Measurements from ENCODE around the gene RBMS1.
"Not testable (repeated sequence)": the region's sequence is repeated elsewhere in the genome, so short reads cannot be mapped to it uniquely, and the experiment has no call there.

Gene RBMS1

DNA sequence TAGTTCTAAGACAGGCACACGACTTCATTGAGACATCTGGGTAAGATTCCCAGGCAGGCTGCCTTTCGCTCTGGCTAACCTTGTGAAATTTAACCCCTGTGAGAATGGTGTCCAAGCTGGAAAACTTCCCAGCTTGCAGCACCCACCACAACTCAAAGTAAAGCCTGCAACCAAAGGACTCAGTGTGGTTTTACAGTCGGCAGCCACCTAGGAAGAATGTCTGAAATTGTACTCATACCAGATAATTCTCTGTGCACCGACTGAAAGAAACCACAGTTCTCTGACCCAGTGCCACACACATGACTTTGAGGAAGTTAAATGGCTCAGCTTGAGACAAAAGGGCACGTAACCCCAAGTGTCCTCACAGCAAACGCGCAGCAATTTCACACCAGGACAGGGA is 125.7 kb downstream of the RBMS1 start:
- WGBS, 2 donors (ENCODE audit: extremely low coverage in 2 of 2, insufficient read length in 2 of 2, insufficient replicate concordance in 1 of 2), result no CpG with 5 or more reads among the region's 7 CpGs
- Histone ChIP-seq H3K27ac (replicated peaks; ENCODE audit: low read length) (no peak overlapping the region), H3K4ac (ENCODE audit: low read length) (no peak overlapping the region), H3K4me2 (ENCODE audit: insufficient read depth, low read length, poor library complexity, severe bottlenecking) (no peak overlapping the region), H2BK12ac (ENCODE audit: low read length) (no peak overlapping the region), H3K18ac (ENCODE audit: low read length) (no peak overlapping the region), H3K4me1 (ENCODE audit: control insufficient read depth in 2 of 2, insufficient read depth in 1 of 2, low read depth in 1 of 2, low read length in 2 of 2) (peaks cover 10 to 21% of the 10 kb centered on the region in 2 donors), H3K27me3 (ENCODE audit: control insufficient read depth in 3 of 3, insufficient read depth in 3 of 3, low read depth in 1 of 3, low read length in 3 of 3) (no peaks in the 10 kb centered on the region), H2AFZ (ENCODE audit: low read length) (no peak overlapping the region), H2BK15ac (ENCODE audit: low read length) (no peak overlapping the region), H4K91ac (ENCODE audit: low read depth, low read length, poor library complexity) (no peak overlapping the region), H3K9ac (ENCODE audit: low read depth, low read length, poor library complexity) (no peak overlapping the region), H3K79me1 (ENCODE audit: low read depth, low read length) (peaks cover 2% of the 10 kb centered on the region), H2AK5ac (ENCODE audit: low read depth, low read length) (no peak overlapping the region), H3K9me3 (replicated peaks in 1 of 2; ENCODE audit: control insufficient read depth in 2 of 2, insufficient read depth in 1 of 2, low read depth in 1 of 2, low read length in 2 of 2) (no peaks in the 10 kb centered on the region), H2BK120ac (ENCODE audit: low read depth, low read length) (no peak overlapping the region), H3K4me3 (ENCODE audit: low read length in 2 of 2) (no peak overlapping the region), H3K14ac (ENCODE audit: low read length) (no peak overlapping the region), H2BK5ac (ENCODE audit: low read length) (no peak overlapping the region), H4K8ac (ENCODE audit: low read depth, low read length) (no peak overlapping the region), H3K36me3 (replicated peaks in 1 of 2; ENCODE audit: control insufficient read depth in 2 of 2, insufficient read depth in 2 of 2, low read length in 2 of 2) (peaks cover 2 to 28% of the 10 kb centered on the region in 2 donors), H3K23ac (ENCODE audit: low read depth, low read length, poor library complexity) (no peak overlapping the region)
- DNase-seq (ENCODE audit: low spot score), result no peak

DNA sequence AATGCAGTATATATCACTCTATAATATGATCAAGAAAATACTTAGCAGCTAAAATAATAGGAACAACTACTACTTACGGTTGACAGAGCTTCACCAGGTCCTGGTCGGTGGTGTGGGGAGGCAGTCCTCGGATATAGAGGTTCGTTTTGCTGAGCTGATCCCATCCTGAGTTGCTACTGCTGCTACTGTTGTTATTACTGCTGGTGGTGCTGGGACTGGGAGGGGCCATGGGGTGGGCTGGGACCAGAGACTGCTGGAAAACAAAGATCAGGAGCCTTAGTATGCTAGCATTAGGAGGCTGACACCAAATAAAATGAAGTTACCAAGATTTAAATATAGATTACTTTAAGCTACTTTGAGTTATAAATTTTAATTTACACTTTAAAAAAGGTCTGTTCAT is 126.5 kb downstream of the RBMS1 start:
- Histone ChIP-seq H3K36me3 (replicated peaks in 1 of 2; ENCODE audit: control insufficient read depth in 2 of 2, insufficient read depth in 2 of 2, low read length in 2 of 2) (peaks cover 2 to 28% of the 10 kb centered on the region in 2 donors), H3K4me1 (ENCODE audit: control insufficient read depth in 2 of 2, insufficient read depth in 1 of 2, low read depth in 1 of 2, low read length in 2 of 2) (peaks cover 10 to 21% of the 10 kb centered on the region in 2 donors)
- not testable (repeated sequence) for H4K91ac ChIP-seq (ENCODE audit: low read depth, low read length, poor library complexity); H3K4me3 ChIP-seq (ENCODE audit: low read length in 2 of 2); H3K9me3 ChIP-seq (replicated peaks in 1 of 2; ENCODE audit: control insufficient read depth in 2 of 2, insufficient read depth in 1 of 2, low read depth in 1 of 2, low read length in 2 of 2); H3K18ac ChIP-seq (ENCODE audit: low read length); H3K4me2 ChIP-seq (ENCODE audit: insufficient read depth, low read length, poor library complexity, severe bottlenecking); H2AFZ ChIP-seq (ENCODE audit: low read length); H3K9ac ChIP-seq (ENCODE audit: low read depth, low read length, poor library complexity); H3K23ac ChIP-seq (ENCODE audit: low read depth, low read length, poor library complexity); H2BK15ac ChIP-seq (ENCODE audit: low read length); H4K8ac ChIP-seq (ENCODE audit: low read depth, low read length); H3K79me1 ChIP-seq (ENCODE audit: low read depth, low read length); H3K4ac ChIP-seq (ENCODE audit: low read length); H3K14ac ChIP-seq (ENCODE audit: low read length); DNase-seq (ENCODE audit: low spot score); H2BK120ac ChIP-seq (ENCODE audit: low read depth, low read length); H2AK5ac ChIP-seq (ENCODE audit: low read depth, low read length); H2BK5ac ChIP-seq (ENCODE audit: low read length); H2BK12ac ChIP-seq (ENCODE audit: low read length); H3K27me3 ChIP-seq (ENCODE audit: control insufficient read depth in 3 of 3, insufficient read depth in 3 of 3, low read depth in 1 of 3, low read length in 3 of 3); H3K27ac ChIP-seq (replicated peaks; ENCODE audit: low read length)
- WGBS, 2 donors (ENCODE audit: extremely low coverage in 2 of 2, insufficient read length in 2 of 2, insufficient replicate concordance in 1 of 2), result no CpG with 5 or more reads among the region's 4 CpGs

DNA sequence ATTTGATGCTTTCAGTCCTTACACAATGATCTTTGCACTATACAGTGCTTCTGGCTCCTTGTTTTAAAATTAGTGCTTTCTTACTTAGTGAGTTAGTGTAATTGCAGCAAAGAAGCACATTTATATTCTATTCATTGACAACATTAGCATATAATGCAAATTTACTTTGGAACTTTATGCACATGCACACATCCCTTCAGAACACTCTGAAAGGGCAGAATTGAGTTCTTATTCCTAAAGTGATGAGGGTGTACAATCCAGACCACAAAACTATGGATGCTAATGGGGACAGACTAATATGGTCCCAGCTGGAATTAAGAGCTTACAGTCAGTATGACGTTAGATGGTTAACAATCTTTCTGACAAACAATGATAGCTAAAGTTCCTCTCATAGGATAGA is 127.1 kb downstream of the RBMS1 start:
- Histone ChIP-seq H3K4ac (ENCODE audit: low read length) (no peak overlapping the region), H2BK12ac (ENCODE audit: low read length) (no peak overlapping the region), H3K9ac (ENCODE audit: low read depth, low read length, poor library complexity) (no peak overlapping the region), H3K27me3 (ENCODE audit: control insufficient read depth in 3 of 3, insufficient read depth in 3 of 3, low read depth in 1 of 3, low read length in 3 of 3) (no peaks in the 10 kb centered on the region), H2BK15ac (ENCODE audit: low read length) (no peak overlapping the region), H2BK5ac (ENCODE audit: low read length) (no peak overlapping the region), H3K23ac (ENCODE audit: low read depth, low read length, poor library complexity) (no peak overlapping the region), H3K18ac (ENCODE audit: low read length) (no peak overlapping the region), H2AFZ (ENCODE audit: low read length) (no peak overlapping the region), H3K9me3 (replicated peaks in 1 of 2; ENCODE audit: control insufficient read depth in 2 of 2, insufficient read depth in 1 of 2, low read depth in 1 of 2, low read length in 2 of 2) (no peaks in the 10 kb centered on the region), H3K4me3 (ENCODE audit: low read length in 2 of 2) (no peak overlapping the region), H3K14ac (ENCODE audit: low read length) (no peak overlapping the region), H3K4me1 (ENCODE audit: control insufficient read depth in 2 of 2, insufficient read depth in 1 of 2, low read depth in 1 of 2, low read length in 2 of 2) (peaks cover 10 to 19% of the 10 kb centered on the region in 2 donors), H3K27ac (replicated peaks; ENCODE audit: low read length) (no peak overlapping the region), H3K79me1 (ENCODE audit: low read depth, low read length) (peaks cover 2% of the 10 kb centered on the region), H4K8ac (ENCODE audit: low read depth, low read length) (no peak overlapping the region), H4K91ac (ENCODE audit: low read depth, low read length, poor library complexity) (no peak overlapping the region), H2AK5ac (ENCODE audit: low read depth, low read length) (no peak overlapping the region), H3K4me2 (ENCODE audit: insufficient read depth, low read length, poor library complexity, severe bottlenecking) (no peak overlapping the region), H2BK120ac (ENCODE audit: low read depth, low read length) (no peak overlapping the region), H3K36me3 (replicated peaks in 1 of 2; ENCODE audit: control insufficient read depth in 2 of 2, insufficient read depth in 2 of 2, low read length in 2 of 2) (peaks cover 2 to 28% of the 10 kb centered on the region in 2 donors)
- WGBS, 2 donors (ENCODE audit: extremely low coverage in 2 of 2, insufficient read length in 2 of 2, insufficient replicate concordance in 1 of 2), result no CpG with 5 or more reads among the region's 1 CpG
- no peak for DNase-seq (ENCODE audit: low spot score)

DNA sequence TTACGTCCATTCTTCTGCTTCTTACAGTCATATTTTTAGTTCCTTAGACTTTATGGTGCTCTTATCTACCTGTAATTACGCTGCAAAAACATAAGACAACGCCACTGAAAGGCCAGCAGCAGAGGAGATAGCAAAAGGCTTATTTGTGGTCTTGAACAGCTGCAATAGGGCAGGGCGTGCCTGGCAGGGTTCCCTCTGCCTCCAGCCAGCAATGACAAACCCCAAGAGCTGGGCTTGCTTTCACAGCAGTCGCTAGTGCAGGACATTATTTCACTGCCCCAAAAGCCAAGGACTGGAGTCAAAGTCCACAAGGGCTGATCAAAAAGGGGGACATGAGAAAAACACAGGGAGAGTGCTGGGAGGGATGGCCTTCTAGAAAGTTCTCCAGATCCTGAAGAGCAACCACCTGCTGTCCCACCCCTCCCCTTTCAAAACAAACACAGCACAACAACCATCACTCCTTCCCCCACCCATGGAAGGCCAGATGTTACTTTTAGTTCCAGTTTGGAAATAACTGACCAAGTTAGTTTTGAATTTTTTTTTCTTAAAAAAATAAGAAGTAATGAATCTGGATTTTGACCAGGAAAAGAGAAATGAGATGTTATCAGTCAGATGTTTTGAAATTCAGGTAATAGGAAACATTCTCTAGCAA is 127.8 kb downstream of the RBMS1 start:
- no peak overlapping the region for H3K4ac ChIP-seq (ENCODE audit: low read length)
- no CpG with 5 or more reads among the region's 5 CpGs for WGBS, 2 donors (ENCODE audit: extremely low coverage in 2 of 2, insufficient read length in 2 of 2, insufficient replicate concordance in 1 of 2)

More for the DNA sequence above, 127.8 kb downstream of the RBMS1 start:
- H3K23ac ChIP-seq (ENCODE audit: low read depth, low read length, poor library complexity), result no peak overlapping the region
- H3K9me3 ChIP-seq (replicated peaks in 1 of 2; ENCODE audit: control insufficient read depth in 2 of 2, insufficient read depth in 1 of 2, low read depth in 1 of 2, low read length in 2 of 2), result no peaks in the 10 kb centered on the region
- H3K9ac ChIP-seq (ENCODE audit: low read depth, low read length, poor library complexity), result no peak overlapping the region
- H2AK5ac ChIP-seq (ENCODE audit: low read depth, low read length), result no peak overlapping the region
- H3K18ac ChIP-seq (ENCODE audit: low read length), result no peak overlapping the region
- no peak overlapping the region for H2BK120ac ChIP-seq (ENCODE audit: low read depth, low read length)
- no peak overlapping the region for H4K8ac ChIP-seq (ENCODE audit: low read depth, low read length)
- no peak overlapping the region for H3K4me2 ChIP-seq (ENCODE audit: insufficient read depth, low read length, poor library complexity, severe bottlenecking)
- no peaks in the 10 kb centered on the region for H3K27me3 ChIP-seq (ENCODE audit: control insufficient read depth in 3 of 3, insufficient read depth in 3 of 3, low read depth in 1 of 3, low read length in 3 of 3)
- H3K36me3 ChIP-seq (replicated peaks in 1 of 2; ENCODE audit: control insufficient read depth in 2 of 2, insufficient read depth in 2 of 2, low read length in 2 of 2), result peaks cover 2 to 28% of the 10 kb centered on the region in 2 donors
- H2BK5ac ChIP-seq (ENCODE audit: low read length), result no peak overlapping the region
- peaks cover 10 to 16% of the 10 kb centered on the region in 2 donors for H3K4me1 ChIP-seq (ENCODE audit: control insufficient read depth in 2 of 2, insufficient read depth in 1 of 2, low read depth in 1 of 2, low read length in 2 of 2)
- H3K79me1 ChIP-seq (ENCODE audit: low read depth, low read length), result peaks cover 2% of the 10 kb centered on the region
- no peak for DNase-seq (ENCODE audit: low spot score)
- no peak overlapping the region for H4K91ac ChIP-seq (ENCODE audit: low read depth, low read length, poor library complexity)
- H2BK15ac ChIP-seq (ENCODE audit: low read length), result no peak overlapping the region
- no peak overlapping the region for H2AFZ ChIP-seq (ENCODE audit: low read length)
- no peak overlapping the region for H3K4me3 ChIP-seq (ENCODE audit: low read length in 2 of 2)
- no peak overlapping the region for H2BK12ac ChIP-seq (ENCODE audit: low read length)
- no peak overlapping the region for H3K27ac ChIP-seq (replicated peaks; ENCODE audit: low read length)
- no peak overlapping the region for H3K14ac ChIP-seq (ENCODE audit: low read length)
